Lower lobe of right lung (tissue), 2 donors: ENCODE results near the gene TPK1. TPM values are rescaled to one million over a fixed set of nuclear protein-coding genes. Genes with fewer than 3 reads are reported as not detected.

Experiments used
- ATAC-seq, 2 donors: fragments of 200-7000 bp; cut with Tn5 transposase; one replicate each; pipeline ENCODE4 v1.9.1; 2020 to 2022; ENCODE audit warnings: mild to moderate bottlenecking in 2 of 2, moderate library complexity in 2 of 2
- DNase-seq: peaks from one replicate; pipeline ENCODE4 v3.0.0-alpha.2; 2020
- H3K27ac ChIP-seq: fragments of 200-600 bp; one replicate; pipeline ENCODE4 v1.8.0; 2022
- H3K27me3 ChIP-seq: fragments of 200-600 bp; one replicate; pipeline ENCODE4 v1.8.0; 2022; ENCODE audit warnings: low read depth
- H3K36me3 ChIP-seq: fragments of 200-600 bp; one replicate; pipeline ENCODE4 v1.8.0; 2022; ENCODE audit warnings: mild to moderate bottlenecking
- H3K4me1 ChIP-seq: fragments of 200-600 bp; one replicate; pipeline ENCODE4 v1.8.0; 2022
- H3K4me3 ChIP-seq: fragments of 200-600 bp; one replicate; pipeline ENCODE4 v1.8.0; 2022; ENCODE audit warnings: mild to moderate bottlenecking
- H3K9me3 ChIP-seq: fragments of 200-600 bp; one replicate; pipeline ENCODE4 v1.8.0; 2022
- intact Hi-C: fragments of 100-400 bp; cut with DNase I; formaldehyde crosslinking; loops from one replicate; pipeline ENCODE4 v1.11.0; 2022
- total RNA-seq: library from RNA; stranded (reverse); fragmentation: NEBNext Ultra II Directional; extraction: Animal tissue kit (Norgen Biotek cat#: 25700); gene quantifications from one replicate; pipeline ENCODE4 v1.2.1, GENCODE V29; 2021
- TF ChIP-seq, protein P1 (sequence below): fragments of 200-600 bp; IDR thresholded peaks from one replicate; pipeline ENCODE4 v1.8.0; 2022; ENCODE audit warnings: antibody characterized with exemption, mild to moderate bottlenecking
- donor health status: DM: no; HTN: yes; CAD: no; lungs with severe emphysema.

TPK1 gene
- total RNA-seq, 1 donor from 2014 or later: 9.0 TPM

DNA sequence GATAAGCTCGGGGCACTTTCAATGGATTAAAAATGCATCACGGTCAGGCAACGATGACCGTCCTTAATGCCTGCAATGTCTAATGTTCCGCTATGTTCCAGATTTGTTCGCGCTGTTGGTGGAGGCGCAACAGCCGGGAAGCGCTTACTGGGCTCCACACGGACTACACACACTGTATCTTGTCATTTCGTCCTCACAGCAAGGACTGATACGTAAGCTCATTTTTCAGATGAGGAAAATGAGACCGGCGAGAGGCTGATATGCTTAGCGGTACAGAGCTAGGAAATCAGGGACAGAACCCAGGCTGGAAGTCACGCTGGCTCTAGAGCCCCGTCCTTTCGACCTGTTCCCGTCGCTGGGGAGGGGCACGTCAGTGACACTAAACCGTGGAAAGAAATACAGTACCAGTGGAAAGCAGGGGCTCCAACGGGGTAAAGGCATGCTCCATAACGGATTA lies 670 bp downstream of the TPK1 start:
- ATAC-seq: peak; percentile 63 to 73
- DNase-seq: peak; percentile 50
- TF ChIP-seq, protein P1, sequence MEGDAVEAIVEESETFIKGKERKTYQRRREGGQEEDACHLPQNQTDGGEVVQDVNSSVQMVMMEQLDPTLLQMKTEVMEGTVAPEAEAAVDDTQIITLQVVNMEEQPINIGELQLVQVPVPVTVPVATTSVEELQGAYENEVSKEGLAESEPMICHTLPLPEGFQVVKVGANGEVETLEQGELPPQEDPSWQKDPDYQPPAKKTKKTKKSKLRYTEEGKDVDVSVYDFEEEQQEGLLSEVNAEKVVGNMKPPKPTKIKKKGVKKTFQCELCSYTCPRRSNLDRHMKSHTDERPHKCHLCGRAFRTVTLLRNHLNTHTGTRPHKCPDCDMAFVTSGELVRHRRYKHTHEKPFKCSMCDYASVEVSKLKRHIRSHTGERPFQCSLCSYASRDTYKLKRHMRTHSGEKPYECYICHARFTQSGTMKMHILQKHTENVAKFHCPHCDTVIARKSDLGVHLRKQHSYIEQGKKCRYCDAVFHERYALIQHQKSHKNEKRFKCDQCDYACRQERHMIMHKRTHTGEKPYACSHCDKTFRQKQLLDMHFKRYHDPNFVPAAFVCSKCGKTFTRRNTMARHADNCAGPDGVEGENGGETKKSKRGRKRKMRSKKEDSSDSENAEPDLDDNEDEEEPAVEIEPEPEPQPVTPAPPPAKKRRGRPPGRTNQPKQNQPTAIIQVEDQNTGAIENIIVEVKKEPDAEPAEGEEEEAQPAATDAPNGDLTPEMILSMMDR: no peak

DNA sequence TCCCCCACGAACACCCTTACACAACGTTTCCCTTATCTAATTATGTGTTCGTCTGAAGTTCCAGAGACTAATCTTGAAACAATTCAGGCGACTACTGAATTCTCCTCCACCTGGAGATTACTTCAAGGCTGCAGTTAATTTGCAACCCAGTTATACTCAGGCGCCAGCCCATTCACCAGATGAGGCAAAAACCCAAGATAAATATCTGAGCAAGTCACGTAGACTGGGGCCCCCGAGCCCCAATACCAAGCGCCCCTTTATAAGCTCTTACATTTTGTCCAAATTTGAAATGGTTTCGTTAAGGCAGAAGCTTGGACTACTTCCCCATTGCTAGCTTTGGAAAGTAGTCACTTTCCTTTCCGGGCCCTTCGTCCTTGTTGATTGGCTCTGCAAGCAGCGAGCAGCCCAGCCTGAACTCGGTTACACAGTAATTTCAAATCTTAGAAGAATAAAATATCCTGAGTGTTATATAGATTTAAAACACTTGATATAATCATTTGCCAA lies 1.2 kb downstream of the TPK1 start:
- Histone ChIP-seq H3K9me3 (no peaks in the 10 kb centered on the region), H3K36me3 (no peaks in the 10 kb centered on the region), H3K4me3 (peak overlapping the region; percentile 67), H3K27ac (peak overlapping the region; percentile 96), H3K4me1 (peaks cover 21% of the 10 kb centered on the region), H3K27me3 (no peaks in the 10 kb centered on the region)
- peak in 1 of 2 donors; percentile 49 for ATAC-seq
- intact Hi-C loops: no loop called here
- TF ChIP-seq, protein P1: no peak
- no peak for DNase-seq

More for the DNA sequence above, 670 bp downstream of the TPK1 start:
- peak overlapping the region; percentile 67 for H3K4me3 ChIP-seq
- H3K36me3 ChIP-seq: no peaks in the 10 kb centered on the region
- H3K27ac ChIP-seq: peak overlapping the region; percentile 96
- H3K27me3 ChIP-seq: no peaks in the 10 kb centered on the region
- intact Hi-C loops: no loop called here
- H3K9me3 ChIP-seq: no peaks in the 10 kb centered on the region
- peaks cover 21% of the 10 kb centered on the region for H3K4me1 ChIP-seq

- Histone ChIP-seq H3K4me3 (no peak overlapping the region), H3K27me3 (no peaks in the 10 kb centered on the region), H3K36me3 (no peaks in the 10 kb centered on the region), H3K9me3 (no peaks in the 10 kb centered on the region), H3K4me1 (peaks cover 12% of the 10 kb centered on the region), H3K27ac (no peak overlapping the region)
- TF ChIP-seq, protein P1: no peak
- intact Hi-C loops: no loop called here
- ATAC-seq (no peak), DNase-seq (no peak)
These were observed 5.0 kb downstream of the TPK1 start for GRCh38 chr7:144830811-144831210.

GRCh38 chr7:144830024-144830785 lies 5.6 kb downstream of the TPK1 start:
- TF ChIP-seq, protein P1: no peak
- DNase-seq: no peak

DNA sequence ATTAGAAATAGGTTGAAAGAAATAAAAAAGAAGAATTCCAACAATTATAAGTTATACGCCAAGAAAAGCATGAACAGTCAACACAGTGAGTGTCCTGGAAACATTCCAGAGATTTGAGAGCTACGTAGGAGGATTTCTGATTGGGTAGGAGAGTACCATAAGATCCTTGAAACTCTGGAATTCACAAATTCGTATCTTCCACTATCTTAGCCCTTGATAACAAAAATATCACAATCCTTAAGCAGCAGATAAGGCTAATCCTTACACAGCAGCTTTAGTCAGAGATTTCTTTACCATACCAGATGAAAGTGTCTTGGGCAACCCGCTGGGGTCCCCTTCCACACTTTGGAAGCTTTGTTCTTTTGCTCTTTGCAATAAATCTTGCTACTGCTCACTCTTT lies 8.2 kb downstream of the TPK1 start:
- H3K27ac ChIP-seq: no peak overlapping the region
- H3K4me1 ChIP-seq: no peaks in the 10 kb centered on the region
- no peaks in the 10 kb centered on the region for H3K9me3 ChIP-seq
- peak; percentile 52 to 87 for ATAC-seq
- no peaks in the 10 kb centered on the region for H3K27me3 ChIP-seq
- TF ChIP-seq, protein P1: no peak
- intact Hi-C loops: no loop called here
- DNase-seq: no peak
- no peaks in the 10 kb centered on the region for H3K36me3 ChIP-seq
- no peak overlapping the region for H3K4me3 ChIP-seq

More at GRCh38 chr7:144830024-144830785, 5.6 kb downstream of the TPK1 start:
- no peak for ATAC-seq
- Histone ChIP-seq H3K36me3 (no peaks in the 10 kb centered on the region), H3K4me1 (peaks cover 12% of the 10 kb centered on the region), H3K27me3 (no peaks in the 10 kb centered on the region), H3K9me3 (no peaks in the 10 kb centered on the region), H3K27ac (no peak overlapping the region), H3K4me3 (no peak overlapping the region)
- intact Hi-C loops: no loop called here
